GM19324 (cell line): Measurements from ENCODE around the gene ENTPD6.
A peak's percentile ranks its signal among the peaks of the same experiment; 100 is the strongest.
"Not testable (repeated sequence)": the region's sequence is repeated elsewhere in the genome, so short reads cannot be mapped to it uniquely, and the experiment has no call there.

ENCODE experiments used
- ATAC-seq: cut with Tn5 transposase; IDR thresholded peaks from one replicate; pipeline ENCODE4 v1.9.1; 2021; ENCODE audit warnings: mild to moderate bottlenecking, moderate library complexity; ENCODE audit not compliant: unreplicated experiment, low FRiP score

Gene ENTPD6

DNA sequence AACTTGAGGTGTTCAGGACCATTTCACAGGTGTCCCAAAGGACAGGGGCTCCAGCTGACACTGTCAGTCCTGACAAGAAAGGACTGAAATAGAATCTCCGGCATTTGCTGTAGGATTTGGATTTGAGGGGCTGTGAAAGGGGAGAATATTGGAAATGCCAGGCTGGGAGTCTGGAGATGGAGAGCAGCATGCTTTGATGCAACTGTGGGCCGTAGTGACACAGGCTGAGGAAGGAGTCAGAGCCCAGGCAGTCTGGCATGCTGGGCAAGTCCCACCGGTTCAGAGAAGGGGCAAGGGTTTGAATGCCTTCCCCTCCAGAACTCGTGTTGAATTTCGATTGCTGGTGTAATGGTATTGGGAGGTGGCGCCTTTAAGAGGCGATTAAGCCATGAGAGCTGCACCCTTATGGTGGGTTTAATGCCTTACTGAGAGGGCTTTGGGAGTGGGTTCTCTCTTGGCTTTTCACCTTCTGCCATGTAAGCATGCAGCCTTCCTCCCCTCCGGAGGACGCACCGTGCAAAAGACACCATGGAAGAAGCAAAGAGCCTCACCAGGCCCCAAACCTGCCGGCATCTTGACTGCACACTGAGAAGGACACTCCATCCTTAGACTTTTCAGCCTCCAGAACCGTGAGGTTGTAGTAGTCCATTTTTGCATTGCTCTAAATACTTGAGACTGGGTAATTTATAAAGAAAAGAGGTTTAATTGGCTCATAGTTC, 43.0 kb downstream of the ENTPD6 start:
- no peak for ATAC-seq

DNA sequence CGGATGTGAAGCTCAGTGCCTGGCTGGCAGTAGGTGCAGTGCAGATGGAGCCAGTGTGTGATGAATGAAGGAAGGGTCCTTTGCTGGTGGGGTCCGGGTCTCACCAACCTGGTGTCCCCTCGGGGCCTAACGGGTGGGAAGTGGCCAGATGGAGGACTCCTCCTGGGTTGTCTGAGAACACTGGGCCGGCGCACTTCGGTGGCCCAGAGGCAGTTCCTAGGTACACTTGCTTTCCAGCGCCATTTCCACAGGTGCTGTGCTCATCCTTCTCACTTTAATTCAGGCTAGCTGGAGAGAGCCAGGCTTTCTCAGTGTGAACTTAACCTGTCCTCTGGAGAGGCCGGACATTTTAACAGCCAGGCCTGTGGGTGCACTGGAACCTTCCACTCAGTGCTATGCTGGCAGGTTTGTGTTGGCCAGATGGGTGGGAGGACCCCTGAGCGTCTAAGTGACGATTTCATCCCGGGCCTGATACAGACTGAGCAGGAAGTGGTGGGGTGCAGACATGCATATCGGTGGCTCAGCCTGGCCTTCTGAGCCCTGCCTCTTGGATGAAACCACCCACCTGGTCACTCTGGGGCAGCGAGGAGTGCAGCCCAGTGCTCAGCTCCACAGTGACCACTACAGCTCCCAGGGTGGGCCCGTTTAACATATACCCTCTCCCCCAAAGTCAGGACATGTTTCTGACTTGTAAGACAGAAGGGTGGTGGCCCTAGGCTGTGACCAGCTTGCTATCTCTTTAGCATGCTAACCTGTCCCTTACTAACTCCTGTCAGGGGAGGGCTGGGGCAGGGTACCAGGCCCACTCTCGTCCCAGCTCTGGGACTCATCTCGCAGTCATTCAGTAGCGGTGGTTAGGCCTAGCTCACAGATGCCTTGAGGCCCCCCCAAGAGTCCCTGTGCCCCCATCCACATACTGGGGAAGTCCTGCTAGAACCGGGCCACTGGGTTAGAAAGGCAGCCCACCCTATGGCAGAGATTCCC, 44.2 kb downstream of the ENTPD6 start:
- ATAC-seq: no peak

DNA sequence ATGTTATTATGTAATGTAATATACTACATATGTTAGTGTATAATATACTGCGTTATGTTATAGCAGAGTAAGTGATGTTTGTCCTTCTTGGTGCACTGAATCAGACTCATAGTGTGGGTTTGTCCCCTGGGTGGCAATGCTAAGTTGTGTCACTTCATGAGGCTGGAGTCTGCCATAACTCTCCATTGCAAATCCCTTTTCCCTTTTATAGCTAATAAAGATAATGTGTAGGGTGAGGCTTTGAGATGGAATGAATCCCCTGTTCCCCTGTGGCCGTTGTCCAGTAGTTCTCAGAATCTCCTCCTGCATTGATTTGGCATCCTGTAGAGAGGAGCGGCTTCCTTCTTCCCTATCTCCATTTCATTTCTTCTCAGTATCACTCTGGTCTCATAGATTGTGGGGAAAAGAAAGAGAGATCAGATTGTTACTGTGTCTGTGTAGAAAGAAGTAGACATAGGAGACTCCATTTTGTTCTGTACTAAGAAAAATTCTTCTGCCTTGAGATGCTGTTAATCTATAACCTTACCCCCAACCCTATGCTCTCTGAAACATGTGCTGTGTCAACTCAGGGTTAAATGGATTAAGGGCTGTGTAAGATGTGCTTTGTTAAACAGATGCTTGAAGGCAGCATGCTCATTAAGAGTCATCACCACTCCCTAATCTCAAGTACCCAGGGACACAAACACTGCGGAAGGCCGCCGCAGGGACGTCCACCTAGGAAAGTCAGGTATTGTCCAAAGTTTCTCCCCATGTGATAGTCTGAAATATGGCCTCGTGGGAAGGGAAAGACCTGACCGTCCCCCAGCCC, 45.5 kb downstream of the ENTPD6 start:
- not testable (repeated sequence) for ATAC-seq

DNA sequence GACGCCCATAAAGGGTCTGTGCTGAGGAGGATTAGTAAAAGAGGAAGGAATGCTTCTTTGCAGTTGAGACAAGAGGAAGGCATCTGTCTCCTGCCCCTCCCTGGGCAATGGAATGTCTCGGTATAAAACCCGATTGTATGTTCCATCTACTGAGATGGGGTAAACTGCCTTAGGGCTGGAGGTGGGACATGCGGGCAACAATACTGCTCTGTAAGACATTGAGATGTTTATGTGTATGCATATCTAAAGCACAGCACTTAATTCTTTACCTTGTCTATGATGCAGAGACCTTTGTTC, 46.1 kb downstream of the ENTPD6 start:
- not testable (repeated sequence) for ATAC-seq

DNA sequence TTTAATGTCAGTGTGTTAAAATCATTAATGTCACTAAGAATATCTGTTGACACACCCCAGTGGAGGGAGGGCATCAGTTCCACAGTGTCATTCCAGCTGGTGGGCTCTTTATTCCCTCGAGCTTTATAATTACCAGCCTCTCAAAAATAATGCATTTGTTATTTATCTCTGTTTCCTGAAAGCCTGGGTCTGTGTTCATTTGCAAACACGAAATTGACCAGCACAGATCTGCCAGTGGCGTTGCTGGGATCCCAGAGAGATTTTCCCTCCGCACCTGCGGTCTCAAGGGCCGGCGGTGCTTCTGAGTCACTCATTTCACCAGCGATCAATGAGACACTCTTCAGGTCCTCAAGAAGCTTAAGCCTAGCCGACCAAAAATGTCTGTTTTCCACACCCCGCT, 46.7 kb downstream of the ENTPD6 start:
- no peak for ATAC-seq

DNA sequence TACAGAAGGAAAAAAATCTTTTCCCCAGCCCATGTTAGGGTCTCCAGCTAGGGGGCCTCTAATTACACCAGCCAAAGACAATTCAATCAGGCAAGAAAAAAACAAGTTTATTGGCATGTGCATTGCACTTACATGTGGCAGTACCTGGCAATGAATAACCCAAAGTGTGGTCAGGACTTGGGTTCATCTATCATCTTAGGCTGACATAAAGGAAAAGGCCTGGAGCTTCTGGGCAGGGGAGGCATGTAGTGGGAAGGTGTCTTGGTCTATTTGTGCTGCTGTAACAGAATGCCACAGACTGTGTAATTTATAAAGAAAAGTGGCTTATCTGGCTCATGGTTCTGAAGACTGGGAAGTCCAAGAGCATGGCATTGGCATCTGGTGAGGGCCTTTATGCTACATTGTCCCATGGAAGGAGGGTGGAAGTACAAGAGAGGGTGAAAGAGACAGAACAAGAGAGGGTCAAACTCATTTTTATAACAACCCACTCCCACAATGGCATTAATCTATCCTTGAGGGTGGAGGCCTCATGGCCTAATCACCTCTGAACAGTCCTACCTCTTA, 48.0 kb downstream of the ENTPD6 start:
- no peak for ATAC-seq

DNA sequence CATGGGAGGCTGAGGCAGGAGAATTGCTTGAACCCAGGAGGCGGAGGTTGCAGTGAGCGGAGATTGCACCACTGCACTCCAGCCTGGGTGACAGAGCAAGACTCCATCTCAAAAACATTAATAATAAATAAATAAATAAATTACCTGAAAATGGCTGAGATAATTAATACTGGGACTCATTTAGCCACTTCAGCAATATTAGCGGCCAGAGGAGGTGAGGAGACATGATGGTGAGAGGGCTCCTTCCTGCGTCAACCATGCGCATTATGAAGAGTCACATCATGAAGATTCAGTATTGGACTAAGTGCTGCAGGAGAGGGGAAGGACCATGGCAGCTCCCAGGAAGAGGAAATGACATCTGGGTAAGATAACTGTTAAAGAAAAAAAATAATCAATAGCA, 49.5 kb downstream of the ENTPD6 start:
- ATAC-seq: no peak

DNA sequence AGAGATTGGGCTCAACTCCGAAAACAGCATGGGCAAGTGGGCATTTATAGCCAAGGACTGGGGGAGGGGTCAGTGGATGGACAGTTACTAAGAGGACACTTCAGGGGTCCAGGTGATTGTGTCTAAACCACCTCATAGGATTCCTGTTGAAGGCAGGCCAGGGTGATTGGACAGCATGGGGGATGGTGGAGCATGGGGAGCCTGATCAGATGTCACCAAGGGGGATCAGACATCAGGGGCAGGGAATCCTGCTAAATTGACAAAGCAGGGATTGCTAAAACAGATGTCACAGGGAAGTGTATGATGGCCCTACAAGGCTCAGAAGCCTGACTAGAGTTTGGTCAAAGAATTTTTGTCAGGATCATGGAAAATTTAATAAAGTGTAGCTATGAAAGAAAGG, 49.9 kb downstream of the ENTPD6 start:
- ATAC-seq: no peak

DNA sequence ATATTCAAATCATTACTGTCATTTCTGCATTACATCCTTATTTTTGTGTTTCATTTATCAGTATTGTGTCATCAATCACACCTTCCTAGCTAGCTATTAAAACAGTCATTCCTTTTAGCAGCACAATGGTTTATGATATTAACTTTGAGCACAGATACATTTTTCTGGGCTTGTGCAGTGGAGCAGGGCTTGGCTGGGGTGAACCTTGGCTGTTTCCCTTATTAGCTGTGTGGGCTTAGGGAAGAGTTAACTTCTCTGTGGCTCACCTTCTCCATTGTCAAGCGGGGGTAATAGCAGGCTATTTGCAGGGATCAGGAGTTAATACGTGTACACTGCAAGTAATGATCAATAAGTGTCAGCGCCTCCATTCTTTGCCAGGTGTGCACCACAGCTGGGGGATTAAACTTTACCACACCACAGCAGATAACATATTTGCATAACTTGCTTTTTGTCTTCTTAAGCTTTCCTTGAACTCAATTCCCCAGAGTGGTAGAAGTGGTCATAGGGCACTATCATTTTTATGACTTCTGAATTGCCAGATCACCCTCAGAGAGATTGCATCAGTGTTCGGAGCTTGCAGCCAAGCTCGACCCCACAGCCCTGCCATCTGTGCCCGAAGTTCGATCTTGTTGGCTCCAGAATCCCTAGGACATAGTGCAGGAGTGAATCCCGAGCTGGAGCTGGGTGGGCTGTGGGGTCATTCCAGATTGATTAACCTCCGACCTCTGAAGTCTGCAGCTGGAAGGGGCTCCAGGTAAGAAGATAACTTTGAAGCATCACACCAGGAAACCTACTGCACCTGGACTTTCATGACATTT, 50.9 kb downstream of the ENTPD6 start:
- no peak for ATAC-seq

DNA sequence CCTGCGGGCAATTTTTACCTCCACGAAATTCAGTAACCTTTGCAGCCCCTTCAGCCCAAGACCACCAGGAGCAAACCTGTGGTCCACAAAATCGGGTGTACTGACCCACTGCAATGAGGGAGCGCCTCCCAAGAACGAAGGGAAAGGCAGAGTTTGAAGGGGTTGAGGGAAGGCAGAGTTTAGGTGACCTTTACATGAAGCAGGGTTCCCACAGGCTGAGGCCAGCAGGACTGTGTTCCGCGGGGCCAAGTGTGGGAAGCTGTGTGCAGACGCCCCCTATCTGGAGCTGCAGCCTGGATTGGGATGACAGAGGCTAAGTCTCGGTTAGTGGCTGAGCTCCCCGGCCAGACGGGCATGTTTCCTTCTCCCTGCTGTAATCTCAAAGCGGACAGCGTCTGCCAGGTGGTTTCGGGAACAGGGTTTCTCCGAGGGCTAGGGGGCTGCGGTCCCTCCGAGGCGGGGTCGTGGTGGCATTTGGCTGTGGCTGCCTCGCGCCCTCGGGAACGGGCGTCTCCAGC, 51.5 kb downstream of the ENTPD6 start:
- ATAC-seq: no peak

DNA sequence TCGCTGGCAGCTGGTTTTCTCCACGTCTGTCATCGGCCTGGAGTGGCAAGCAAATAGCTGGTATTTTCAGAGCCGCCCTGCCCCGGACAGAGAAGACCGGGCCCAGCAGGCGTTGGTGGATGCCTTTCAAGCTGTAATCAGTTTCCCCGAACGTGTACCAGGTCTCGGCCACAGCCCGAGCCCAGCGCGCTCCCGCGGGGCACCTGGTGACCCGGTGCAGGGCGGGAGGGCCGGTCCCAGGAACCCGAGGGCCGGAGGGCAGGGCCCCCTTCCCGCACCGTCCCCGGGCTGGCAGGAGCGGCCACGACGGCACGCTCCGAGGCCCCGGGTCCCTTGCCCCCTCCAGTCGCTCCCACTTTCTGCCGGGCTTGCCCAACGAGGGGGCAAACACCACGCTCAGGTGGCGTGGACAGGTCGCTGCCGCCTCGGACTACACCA, 52.0 kb downstream of the ENTPD6 start:
- ATAC-seq: peak; percentile 52

DNA sequence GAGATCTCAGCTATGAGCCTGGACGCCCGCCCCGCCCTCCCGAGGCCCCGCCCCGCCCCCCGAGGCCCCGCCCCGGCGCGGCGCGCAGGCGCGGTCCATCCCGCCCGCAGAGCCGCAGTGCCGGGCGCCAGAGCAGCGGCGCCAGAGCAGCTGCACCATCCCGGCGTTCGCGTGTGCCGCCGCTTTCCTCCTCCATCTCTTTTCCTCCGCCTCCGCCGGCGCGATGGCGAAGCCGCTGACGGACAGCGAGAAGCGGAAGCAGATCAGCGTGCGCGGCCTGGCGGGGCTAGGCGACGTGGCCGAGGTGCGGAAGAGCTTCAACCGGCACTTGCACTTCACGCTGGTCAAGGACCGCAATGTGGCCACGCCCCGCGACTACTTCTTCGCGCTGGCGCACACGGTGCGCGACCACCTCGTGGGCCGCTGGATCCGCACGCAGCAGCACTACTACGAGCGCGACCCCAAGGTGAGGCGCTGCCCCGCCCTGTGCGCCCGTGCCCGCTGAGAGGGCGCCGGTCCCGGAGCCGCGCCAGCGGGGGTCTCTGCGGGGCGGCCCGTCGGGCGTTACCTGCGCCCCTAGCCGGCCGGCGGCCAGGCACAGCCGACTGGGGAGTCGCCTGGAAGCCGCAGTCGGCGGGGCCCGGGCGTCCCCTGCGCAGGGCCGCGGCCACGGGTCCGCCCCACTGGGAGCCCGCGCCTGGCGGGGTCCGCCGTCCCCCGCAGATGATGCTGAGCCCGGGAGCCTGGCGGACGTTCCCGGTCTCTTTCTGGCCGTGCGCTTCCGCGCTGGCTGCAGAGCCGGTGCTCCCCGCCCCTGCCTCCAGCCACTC, 52.7 kb downstream of the ENTPD6 start, which contains the start of gene PYGB:
Gene PYGB, plus strand, starts transcription at position 130 of the 830 bp plus-strand sequence. Its CDS starts 94 bp downstream, at position 224.
- ATAC-seq: peak; percentile 72

DNA sequence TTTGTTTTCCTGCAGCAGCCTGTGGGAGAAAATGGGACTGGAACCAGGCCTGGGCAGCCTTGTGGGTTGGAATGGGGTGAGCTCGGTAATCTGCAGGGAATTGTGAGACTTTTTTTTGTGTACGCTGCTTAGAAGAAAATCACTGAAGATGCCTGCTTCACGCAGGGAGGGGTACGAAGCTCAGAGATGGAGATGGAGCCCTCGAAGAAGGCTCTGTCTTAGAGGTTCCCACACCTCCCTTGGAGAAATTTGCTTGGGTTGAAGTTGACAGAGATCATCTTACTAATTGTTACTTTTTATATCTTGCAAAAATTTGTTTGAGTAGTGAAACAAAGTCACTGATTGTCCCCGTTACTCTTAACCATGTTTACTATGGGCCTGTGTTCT, 53.3 kb downstream of the ENTPD6 start:
- ATAC-seq: no peak

DNA sequence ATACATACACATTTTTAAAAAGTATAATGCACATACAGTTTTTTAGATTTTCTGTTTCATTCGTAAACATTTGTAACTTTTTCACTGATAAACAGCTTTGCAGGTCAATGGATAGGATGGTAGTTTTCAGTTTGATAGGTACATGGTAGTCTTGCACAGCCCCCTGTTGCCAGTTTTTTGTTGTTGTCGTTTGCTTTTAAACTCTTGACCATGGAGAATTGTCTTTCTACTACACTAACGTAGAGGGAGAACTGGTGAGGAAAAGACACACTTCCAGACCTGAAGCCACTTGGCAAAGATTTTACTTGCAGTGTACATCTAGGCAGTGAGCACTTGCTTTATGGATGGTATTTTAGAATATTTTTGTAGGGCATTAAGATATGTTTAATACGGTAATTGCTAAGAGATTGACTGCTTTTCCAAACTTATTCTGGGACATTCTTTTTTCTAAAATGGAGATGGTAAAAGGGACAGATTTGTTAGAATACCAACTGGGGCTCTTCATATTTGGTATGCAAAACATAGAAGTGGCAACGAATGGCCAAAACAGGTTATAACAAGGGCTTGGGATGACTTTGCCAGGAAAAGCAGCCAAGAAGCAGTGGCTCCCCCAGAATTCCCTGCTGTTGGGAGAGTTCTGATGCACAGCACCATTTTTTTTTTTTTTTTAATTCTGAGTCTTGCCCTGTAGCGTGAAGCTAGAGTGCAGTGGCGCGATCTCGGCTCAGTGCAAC, 53.9 kb downstream of the ENTPD6 start:
- ATAC-seq: no peak

DNA sequence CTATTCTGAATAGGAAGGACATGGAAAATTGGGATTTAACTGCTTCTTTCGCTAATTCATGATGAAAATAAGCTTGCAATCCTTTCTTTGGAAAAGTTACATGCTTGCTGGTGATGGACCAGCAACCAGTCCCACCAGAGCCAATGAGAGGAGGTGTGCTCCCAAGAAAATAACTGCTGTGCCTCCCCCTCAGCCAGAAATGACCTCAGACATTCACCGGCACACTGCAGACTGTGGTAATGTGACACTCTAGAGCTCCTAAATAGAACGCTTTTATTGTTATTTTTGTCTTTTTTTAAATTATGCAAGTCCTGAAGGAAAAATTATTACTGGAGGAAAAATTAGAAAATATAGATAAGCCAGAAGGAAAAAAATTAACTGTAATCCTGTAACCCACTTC, 55.0 kb downstream of the ENTPD6 start:
- no peak for ATAC-seq

DNA sequence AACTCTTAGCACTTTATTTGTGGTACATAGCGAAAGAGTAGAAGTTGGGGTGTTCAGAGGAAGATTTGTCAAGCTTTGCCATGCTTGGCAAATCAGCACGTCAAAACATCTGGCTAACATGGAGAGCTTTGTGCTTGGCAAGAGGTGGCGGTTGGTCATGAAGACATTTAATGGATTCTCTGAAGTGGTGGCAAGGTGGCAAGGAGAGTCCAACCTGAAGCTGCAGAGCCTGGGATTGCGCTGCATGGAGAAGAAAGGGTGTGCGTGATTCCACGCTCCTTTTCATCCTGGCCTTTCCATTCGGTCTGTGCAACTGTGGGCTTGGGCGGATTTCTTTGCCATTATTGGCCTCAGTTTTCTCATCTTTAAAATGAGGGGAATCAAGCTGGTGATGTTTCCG, 55.5 kb downstream of the ENTPD6 start:
- ATAC-seq: no peak

DNA sequence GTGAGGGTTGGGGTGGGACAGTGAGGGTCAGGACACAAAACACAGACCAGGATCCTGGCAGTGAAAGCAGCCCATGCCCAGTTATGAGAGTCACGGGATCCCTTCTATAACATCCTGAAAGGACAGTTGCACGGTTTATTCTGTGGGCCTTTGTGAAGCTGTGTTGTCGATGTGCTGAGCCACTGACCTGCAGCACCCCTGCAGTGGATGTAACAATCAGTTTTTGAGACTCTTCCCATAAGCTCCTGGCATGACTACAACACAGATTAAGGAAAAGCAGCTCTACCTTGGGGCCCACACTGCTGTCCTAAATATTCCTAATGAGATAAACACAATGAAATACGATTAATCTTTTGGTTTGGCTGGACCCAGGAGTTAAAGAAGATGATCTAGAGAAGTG, 56.0 kb downstream of the ENTPD6 start:
- ATAC-seq: no peak

DNA sequence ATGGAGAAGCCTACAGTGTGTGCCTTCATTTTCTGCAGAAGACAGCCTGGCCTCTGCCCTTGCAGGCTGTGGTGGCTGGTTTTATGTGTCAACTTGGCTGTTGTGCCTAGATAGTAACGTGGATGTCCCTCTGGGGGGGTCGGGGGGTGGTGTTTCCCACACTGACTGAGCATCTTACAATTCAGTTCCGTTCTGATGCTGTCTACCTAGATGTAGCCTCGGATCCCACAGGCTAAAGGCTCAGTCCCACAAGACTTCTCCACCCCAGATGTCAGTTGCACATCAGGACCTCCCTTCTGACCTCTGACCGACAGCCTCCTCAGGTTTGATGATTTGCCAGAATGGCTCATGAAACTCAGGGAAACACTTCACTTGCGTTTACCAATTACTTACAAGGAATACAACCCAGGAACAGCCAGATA, 56.7 kb downstream of the ENTPD6 start:
- ATAC-seq: no peak
